Measurements from ENCODE around the gene TDRD1. TPM values are rescaled to one million over a fixed set of nuclear protein-coding genes. Genes with fewer than 3 reads are reported as not detected.

TDRD1 gene
- total and polyA plus RNA-seq, 7 donors = under 0.01 to 0.28 (median 0.17) TPM; not detected in 3

DNA sequence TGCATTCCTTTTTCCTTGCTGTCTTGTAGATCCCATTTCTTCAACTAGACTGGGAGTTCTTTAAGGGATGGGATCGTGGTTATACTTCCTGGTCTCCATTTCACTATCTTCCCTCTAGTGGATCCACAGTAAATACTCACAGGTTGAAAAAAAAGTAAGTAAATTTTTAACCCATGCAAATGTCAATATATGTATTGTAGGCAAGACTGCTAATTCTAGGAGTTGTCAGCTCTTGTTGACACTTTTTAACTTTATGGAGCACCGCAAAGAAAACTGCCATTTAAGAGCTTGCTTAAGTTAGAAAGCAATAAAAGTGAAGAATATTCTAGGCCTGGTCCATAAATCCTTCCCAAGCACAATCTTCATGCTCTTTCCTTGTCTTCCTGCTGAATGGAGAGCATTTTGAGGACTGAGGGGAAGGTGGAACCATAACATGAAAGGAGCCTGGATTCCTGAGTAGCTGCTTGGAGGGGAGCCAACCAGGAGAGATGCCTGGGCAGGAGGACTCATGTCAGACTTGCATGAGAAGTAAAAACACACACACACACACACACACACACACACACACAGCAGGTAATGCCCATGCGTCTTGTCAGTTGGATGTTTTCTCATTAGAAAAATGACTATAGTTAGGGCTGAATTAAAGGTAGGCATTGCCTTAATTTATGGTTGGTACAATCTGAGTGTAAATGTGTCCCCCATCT is 92.1 kb downstream of the TDRD1 start:
- no peaks in the 10 kb centered on the region for H3K9me3 ChIP-seq
- peak overlapping the region in 3 of 4 donors; percentile 14 to 40 (median 20) for H3K27ac ChIP-seq
- no peak overlapping the region for H3K4me3 ChIP-seq
- H3K36me3 ChIP-seq = no peaks in the 10 kb centered on the region
- no peaks in the 10 kb centered on the region for H3K27me3 ChIP-seq
- 18 to 62% methylated on average over 3 of the region's 3 CpGs for WGBS, 2 donors
- H3K4me1 ChIP-seq = peaks cover 0 to 20% (median 2%) of the 10 kb centered on the region in 4 donors
- no peak for TF ChIP-seq EP300 (IDR thresholded peaks at IDR 0.05)
- no peak for DNase-seq
- intact Hi-C loops (cut with DNase I) = no loop called here

DNA sequence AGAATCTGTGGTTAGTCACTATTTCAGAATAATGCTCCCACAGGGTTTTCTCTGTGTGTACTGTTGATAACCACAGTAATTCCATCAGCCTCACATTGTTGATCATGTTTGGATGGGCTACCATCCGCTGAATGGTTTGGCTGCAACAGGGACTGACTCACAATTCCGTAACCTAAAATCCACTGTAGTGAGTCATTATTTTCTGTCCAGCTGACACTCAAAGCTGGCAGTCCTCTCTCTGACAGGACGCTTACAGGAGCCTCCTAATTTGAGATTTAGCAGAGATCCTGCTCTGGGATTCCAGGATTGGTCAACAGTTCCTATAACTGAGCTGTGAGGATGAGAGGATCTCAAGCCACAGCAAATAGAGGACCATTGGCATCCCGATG is 92.6 kb downstream of the TDRD1 start:
- intact Hi-C loops (cut with DNase I) = no loop called here
- 64 to 79% methylated on average over 4 of the region's 4 CpGs for WGBS, 2 donors
- DNase-seq = peak; percentile 82
- Histone ChIP-seq H3K9me3 (no peaks in the 10 kb centered on the region), H3K27ac (peak overlapping the region in 2 of 4 donors; percentile 27 to 40), H3K4me1 (peaks cover 0 to 15% (median 0%) of the 10 kb centered on the region in 4 donors), H3K27me3 (no peaks in the 10 kb centered on the region), H3K4me3 (no peak overlapping the region), H3K36me3 (no peaks in the 10 kb centered on the region)
- peak; percentile 35 to 75 (median 58) for TF ChIP-seq POLR2AphosphoS5 (IDR thresholded peaks at IDR 0.05)
- no peak for TF ChIP-seq POLR2A (IDR thresholded peaks at IDR 0.05)

- TF ChIP-seq POLR2AphosphoS5 (IDR thresholded peaks at IDR 0.05) (no peak), CTCF (IDR thresholded peaks at IDR 0.05) (no peak), EP300 (IDR thresholded peaks at IDR 0.05) (no peak), POLR2A (IDR thresholded peaks at IDR 0.05) (no peak)
- H3K4me1 ChIP-seq = peaks cover 0 to 13% (median 0%) of the 10 kb centered on the region in 4 donors
- intact Hi-C loops (cut with DNase I) = no loop called here
- H3K27ac ChIP-seq = no peak overlapping the region
- no peaks in the 10 kb centered on the region for H3K9me3 ChIP-seq
- no peak overlapping the region for H3K4me3 ChIP-seq
- WGBS, 2 donors = 93 to 95% methylated on average over 6 of the region's 6 CpGs
- DNase-seq = no peak
- no peaks in the 10 kb centered on the region for H3K36me3 ChIP-seq
- H3K27me3 ChIP-seq = no peaks in the 10 kb centered on the region
These were observed 93.5 kb downstream of the TDRD1 start for GRCh38 chr10:114272696-114273095.

DNA sequence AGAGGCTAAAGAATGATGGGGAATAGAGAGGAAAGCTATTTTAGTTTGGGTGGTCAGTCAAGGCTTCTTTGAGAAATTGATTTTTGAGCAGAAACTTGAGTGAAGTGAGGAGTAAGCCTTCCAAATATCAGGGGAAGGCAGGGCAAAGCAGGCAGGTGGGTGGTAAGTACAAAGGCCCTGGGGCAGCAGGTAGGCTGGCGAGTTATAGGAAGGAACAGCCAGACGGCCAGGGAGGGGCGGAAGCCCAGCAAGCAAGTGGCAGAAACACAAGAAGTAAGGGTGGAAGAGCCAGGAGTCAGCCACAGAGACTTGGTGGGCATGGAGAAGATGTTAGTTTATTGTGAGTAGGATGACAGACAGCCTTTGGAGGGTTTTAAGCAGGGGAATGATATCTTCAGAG is 94.8 kb downstream of the TDRD1 start:
- no peak for DNase-seq
- Histone ChIP-seq H3K4me3 (no peak overlapping the region), H3K27ac (no peak overlapping the region), H3K4me1 (peaks cover 0 to 13% (median 0%) of the 10 kb centered on the region in 4 donors), H3K36me3 (no peaks in the 10 kb centered on the region), H3K9me3 (no peaks in the 10 kb centered on the region), H3K27me3 (no peaks in the 10 kb centered on the region)
- WGBS, 2 donors = 93 to 96% methylated on average over 3 of the region's 3 CpGs
- intact Hi-C loops (cut with DNase I) = no loop called here
- no peak for TF ChIP-seq EP300 (IDR thresholded peaks at IDR 0.05)
- no peak for TF ChIP-seq POLR2A (IDR thresholded peaks at IDR 0.05)
- no peak for TF ChIP-seq POLR2AphosphoS5 (IDR thresholded peaks at IDR 0.05)
- TF ChIP-seq CTCF (IDR thresholded peaks at IDR 0.05) = no peak

GRCh38 chr10:114274616-114275453 is 95.7 kb downstream of the TDRD1 start:
- no peak for TF ChIP-seq POLR2AphosphoS5 (IDR thresholded peaks at IDR 0.05)
- no peak for TF ChIP-seq EP300 (IDR thresholded peaks at IDR 0.05)
- TF ChIP-seq CTCF (IDR thresholded peaks at IDR 0.05) = no peak
- no peak for TF ChIP-seq POLR2A (IDR thresholded peaks at IDR 0.05)
- 93 to 94% methylated on average over 16 of the region's 16 CpGs for WGBS, 2 donors
- no peak for DNase-seq

More at GRCh38 chr10:114274616-114275453, 95.7 kb downstream of the TDRD1 start:
- no peak overlapping the region for H3K27ac ChIP-seq
- H3K4me1 ChIP-seq = peaks cover 0 to 13% (median 0%) of the 10 kb centered on the region in 4 donors
- no peaks in the 10 kb centered on the region for H3K9me3 ChIP-seq
- no peaks in the 10 kb centered on the region for H3K27me3 ChIP-seq
- intact Hi-C loops (cut with DNase I) = no loop called here
- no peaks in the 10 kb centered on the region for H3K36me3 ChIP-seq
- H3K4me3 ChIP-seq = no peak overlapping the region

Data from sigmoid colon (tissue), 7 donors.